ENCODE results near the gene AGBL4. TPM values are rescaled to one million over a fixed set of nuclear protein-coding genes. Genes with fewer than 3 reads are reported as not detected.
"Not testable (repeated sequence)": the region's sequence is repeated elsewhere in the genome, so short reads cannot be mapped to it uniquely, and the experiment has no call there.

AGBL4 gene
- total RNA-seq, 1 donor, result 0.10 TPM

DNA sequence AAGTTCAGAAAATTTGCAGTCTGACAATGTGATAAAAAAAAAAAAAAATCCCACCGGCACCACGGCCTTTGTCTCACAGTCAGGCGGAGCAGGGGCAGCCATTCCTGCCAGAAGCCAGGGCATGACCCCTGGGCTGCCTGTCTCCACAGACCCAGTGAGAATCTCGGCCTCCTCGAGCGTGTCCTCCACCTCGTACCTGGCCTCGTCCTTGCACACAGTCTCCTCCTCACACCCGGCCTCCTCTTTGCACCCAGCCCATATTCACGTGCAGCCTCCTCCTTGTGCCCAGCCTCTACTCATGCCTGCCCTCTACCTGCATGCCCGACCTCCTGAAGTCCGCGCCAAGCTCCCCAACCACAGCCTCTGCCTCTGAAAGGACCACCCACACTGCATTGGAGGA lies 182.0 kb downstream of the AGBL4 start:
- H3K9me3 ChIP-seq (ENCODE audit: low read depth, low read length), result peaks cover 19% of the 10 kb centered on the region
- H3K27me3 ChIP-seq (ENCODE audit: insufficient read depth, low read length), result no peaks in the 10 kb centered on the region
- H3K4me3 ChIP-seq (ENCODE audit: low read length), result no peak overlapping the region
- no peaks in the 10 kb centered on the region for H3K4me1 ChIP-seq (ENCODE audit: insufficient read depth, low read length)

DNA sequence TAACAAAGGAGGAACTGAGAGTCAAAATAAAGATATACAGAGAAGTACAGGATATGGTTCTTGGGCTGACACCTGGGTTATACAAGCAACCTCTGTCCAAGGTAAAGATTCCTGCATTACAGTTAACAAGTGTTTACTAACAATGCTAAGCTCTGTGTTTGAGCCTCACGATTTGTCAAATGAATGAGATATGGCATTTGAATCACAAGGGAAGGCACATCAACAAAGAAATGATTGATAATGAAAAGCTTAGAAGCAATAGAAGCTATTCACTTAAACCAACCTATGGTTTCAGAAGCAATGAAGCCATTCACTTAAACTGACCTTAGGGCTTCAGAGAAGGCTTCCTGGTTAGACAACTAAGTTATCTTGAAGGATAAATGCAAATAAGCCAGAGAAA lies 199.5 kb downstream of the AGBL4 start:
- no peak overlapping the region for H3K4me3 ChIP-seq (ENCODE audit: low read length)
- H3K27me3 ChIP-seq (ENCODE audit: insufficient read depth, low read length), result no peaks in the 10 kb centered on the region
- no peaks in the 10 kb centered on the region for H3K4me1 ChIP-seq (ENCODE audit: insufficient read depth, low read length)
- no peaks in the 10 kb centered on the region for H3K9me3 ChIP-seq (ENCODE audit: low read depth, low read length)

DNA sequence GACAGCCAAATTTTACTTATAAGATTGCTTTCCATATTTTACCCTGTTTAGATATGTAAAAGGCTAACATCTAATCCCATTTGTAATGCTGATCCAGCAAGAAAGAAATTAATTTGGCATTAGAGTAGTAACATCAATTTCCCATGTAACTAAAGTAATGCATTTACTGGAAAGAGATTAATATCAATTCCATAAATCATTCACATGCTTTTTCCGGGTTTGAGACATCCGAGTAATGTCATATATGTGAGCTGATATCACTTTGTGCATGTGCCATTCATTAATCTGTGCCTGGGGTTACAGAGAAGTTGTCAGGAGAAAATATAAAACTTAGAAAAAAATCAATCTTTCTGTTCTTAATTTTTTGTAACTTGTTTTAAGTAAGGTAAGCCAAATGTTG lies 206.1 kb downstream of the AGBL4 start:
- H3K27me3 ChIP-seq (ENCODE audit: insufficient read depth, low read length), result no peaks in the 10 kb centered on the region
- H3K4me3 ChIP-seq (ENCODE audit: low read length), result no peak overlapping the region
- H3K9me3 ChIP-seq (ENCODE audit: low read depth, low read length), result no peaks in the 10 kb centered on the region
- no peaks in the 10 kb centered on the region for H3K4me1 ChIP-seq (ENCODE audit: insufficient read depth, low read length)

DNA sequence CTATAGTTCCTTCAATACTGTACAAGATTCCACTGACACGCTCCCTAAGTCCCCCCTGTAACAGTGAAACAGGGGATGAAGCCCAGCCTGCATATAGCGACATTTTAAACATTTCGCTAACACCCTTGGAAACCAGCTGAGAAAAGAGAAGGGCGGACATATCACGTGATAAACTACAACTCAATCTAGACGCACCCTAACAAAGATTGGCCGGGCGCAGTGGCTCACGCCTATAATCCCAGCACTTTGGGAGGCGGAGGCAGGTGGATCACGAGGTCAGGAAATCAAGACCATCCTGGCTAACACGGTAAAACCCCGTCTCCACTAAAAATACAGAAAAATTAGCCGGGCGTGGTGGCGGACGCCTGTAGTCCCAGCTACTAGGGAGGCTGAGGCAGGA lies 236.7 kb downstream of the AGBL4 start:
- H3K27me3 ChIP-seq (ENCODE audit: insufficient read depth, low read length); H3K4me1 ChIP-seq (ENCODE audit: insufficient read depth, low read length); H3K4me3 ChIP-seq (ENCODE audit: low read length); H3K9me3 ChIP-seq (ENCODE audit: low read depth, low read length): not testable (repeated sequence)

DNA sequence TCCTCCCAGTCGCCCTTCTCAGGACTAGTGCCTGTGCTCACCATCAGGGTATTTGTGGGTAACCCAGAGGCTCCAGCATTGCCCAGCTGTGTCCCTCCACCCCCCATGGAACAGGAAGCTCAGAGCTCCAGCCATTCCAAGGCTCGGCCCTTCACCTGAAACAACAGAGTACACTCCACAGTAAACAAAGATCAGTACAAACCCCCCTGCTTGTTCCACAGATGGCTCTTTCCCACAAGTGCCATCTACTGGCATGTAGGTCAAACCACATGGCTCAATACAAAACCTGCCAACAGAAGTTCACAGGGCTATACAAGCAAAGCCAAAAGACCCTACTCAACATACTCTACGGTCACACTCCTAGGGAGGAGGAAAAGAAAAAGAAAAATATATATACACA lies 258.7 kb downstream of the AGBL4 start:
- H3K4me3 ChIP-seq (ENCODE audit: low read length), result no peak overlapping the region
- H3K9me3 ChIP-seq (ENCODE audit: low read depth, low read length), result peaks cover 9% of the 10 kb centered on the region
- H3K27me3 ChIP-seq (ENCODE audit: insufficient read depth, low read length), result no peaks in the 10 kb centered on the region
- no peaks in the 10 kb centered on the region for H3K4me1 ChIP-seq (ENCODE audit: insufficient read depth, low read length)

DNA sequence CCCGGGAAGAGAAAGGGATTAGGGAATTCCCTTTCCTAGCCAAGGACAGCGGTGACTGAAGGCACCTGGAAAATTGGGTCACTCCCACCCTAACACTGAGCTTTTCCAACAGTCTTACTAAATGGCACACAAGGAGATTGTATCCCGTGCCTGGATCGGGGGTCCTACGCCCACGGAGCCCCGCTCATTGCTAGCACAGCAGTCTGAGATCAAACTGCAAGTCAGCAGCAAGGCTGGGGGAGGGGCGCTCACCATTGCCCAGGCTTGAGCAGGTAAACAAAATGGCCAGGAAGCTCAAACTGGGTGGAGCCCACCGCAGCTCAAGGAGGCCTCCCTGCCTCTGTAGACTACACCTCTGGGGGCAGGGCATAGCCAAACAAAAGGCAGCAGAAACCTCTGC lies 285.6 kb downstream of the AGBL4 start:
- H3K9me3 ChIP-seq (ENCODE audit: low read depth, low read length); H3K4me1 ChIP-seq (ENCODE audit: insufficient read depth, low read length); H3K4me3 ChIP-seq (ENCODE audit: low read length); H3K27me3 ChIP-seq (ENCODE audit: insufficient read depth, low read length): not testable (repeated sequence)

DNA sequence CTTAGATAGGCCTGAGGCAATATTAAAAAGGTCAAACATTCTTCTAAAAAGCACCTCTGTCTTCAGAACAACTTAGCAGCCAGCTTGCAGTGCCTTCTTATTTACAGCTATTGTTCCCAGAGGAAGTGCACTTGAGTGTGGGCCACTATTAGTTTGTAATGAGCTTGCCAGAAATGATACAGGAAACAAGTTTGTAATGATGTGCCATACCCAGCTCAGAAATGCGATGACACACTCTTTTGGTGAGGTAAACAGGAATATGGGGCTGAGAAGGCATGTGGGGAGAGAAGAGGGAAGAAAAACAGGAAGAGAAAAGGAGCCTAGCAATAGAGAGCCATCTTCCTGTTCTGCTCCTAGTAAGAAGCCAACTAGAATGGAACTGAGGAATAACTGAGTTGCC lies 295.4 kb downstream of the AGBL4 start:
- Histone ChIP-seq H3K4me3 (ENCODE audit: low read length) (no peak overlapping the region), H3K9me3 (ENCODE audit: low read depth, low read length) (peaks cover 4% of the 10 kb centered on the region), H3K4me1 (ENCODE audit: insufficient read depth, low read length) (no peaks in the 10 kb centered on the region), H3K27me3 (ENCODE audit: insufficient read depth, low read length) (no peaks in the 10 kb centered on the region)

DNA sequence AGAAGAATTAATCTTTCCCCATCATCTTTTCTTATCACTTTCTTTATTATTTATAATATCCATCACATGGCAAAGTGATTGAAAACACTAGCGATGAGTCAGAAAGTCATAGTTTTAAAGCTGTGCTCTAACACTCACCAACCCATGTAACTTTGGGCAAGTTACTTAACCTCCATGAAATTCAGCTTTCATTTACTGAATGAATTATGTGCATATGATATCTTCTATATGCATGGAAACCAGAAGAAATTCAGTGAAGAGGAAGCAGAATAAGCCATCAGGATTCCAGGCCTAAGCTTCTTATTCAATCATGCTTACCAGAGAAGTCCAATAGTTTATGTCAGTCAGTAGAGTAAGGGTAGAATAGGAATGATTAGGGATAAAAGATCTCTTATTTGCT lies 300.1 kb downstream of the AGBL4 start:
- no peak overlapping the region for H3K4me3 ChIP-seq (ENCODE audit: low read length)
- peaks cover 4% of the 10 kb centered on the region for H3K9me3 ChIP-seq (ENCODE audit: low read depth, low read length)
- no peaks in the 10 kb centered on the region for H3K27me3 ChIP-seq (ENCODE audit: insufficient read depth, low read length)
- H3K4me1 ChIP-seq (ENCODE audit: insufficient read depth, low read length), result no peaks in the 10 kb centered on the region

DNA sequence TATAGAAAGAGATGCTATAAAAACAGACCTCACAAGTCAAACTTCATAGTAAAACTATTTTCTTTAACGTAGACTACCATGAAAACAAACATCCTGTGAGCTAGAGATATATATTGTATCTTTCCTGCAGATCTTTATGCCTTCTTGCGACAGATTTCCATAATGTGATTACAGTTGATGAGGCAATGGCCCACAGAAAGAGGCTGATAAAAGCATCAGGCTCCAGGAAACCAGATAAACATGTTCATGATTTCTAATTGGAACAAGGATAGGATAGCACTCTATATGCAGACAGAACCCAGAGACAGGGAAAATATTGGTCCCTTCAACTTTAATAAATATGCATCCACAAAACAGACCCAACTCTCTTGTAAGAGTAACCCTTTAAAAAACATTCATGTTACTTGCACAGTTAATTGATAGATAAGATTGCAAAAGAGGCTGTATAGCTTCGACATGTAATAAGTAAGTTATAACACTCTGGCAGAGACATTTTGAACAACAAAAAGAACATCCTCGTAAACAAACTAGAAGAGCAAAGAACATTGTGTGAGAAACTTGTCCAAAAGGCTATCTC lies 329.4 kb downstream of the AGBL4 start:
- Histone ChIP-seq H3K9me3 (ENCODE audit: low read depth, low read length) (no peaks in the 10 kb centered on the region), H3K4me3 (ENCODE audit: low read length) (no peak overlapping the region), H3K27me3 (ENCODE audit: insufficient read depth, low read length) (no peaks in the 10 kb centered on the region), H3K4me1 (ENCODE audit: insufficient read depth, low read length) (no peaks in the 10 kb centered on the region)

DNA sequence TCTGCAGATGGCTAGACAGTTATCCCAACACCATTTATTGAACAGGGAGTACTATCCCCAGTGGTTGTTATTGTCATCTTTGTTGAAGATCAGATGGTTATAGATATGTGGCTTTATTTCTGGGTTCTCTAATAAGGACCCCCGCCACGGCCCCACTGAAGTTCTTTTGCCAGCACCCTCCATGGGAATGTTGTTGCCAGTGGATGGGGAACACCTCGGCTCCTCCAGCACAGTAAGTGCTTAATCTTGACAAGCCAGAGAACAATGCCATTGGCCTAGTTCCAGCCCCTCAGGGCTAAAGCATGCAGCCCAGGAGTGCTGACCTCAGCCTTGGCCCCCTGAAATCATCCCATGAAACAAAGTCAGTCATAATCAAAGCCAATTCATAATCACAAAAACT lies 337.6 kb downstream of the AGBL4 start:
- Histone ChIP-seq H3K4me1 (ENCODE audit: insufficient read depth, low read length) (no peaks in the 10 kb centered on the region), H3K27me3 (ENCODE audit: insufficient read depth, low read length) (no peaks in the 10 kb centered on the region), H3K9me3 (ENCODE audit: low read depth, low read length) (peaks cover under 1% of the 10 kb centered on the region), H3K4me3 (ENCODE audit: low read length) (no peak overlapping the region)

DNA sequence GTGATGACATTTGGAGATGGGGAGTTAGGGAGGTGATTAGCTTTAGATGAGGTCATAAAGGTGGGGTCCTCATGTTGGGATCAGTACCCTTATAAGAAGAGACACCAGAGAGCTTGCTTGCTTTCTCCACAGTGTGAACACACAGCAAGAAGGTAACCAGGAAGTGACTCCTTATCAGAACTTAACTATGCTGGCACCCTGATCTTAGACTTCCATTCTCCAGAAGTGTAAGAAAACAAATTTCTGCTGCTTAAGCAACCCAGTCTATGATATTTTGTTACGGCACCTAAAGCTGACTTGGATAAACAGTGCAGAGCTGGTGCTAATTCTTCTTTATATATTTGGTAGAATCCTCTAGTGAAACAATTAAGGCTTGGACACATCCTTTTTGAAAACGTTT lies 346.0 kb downstream of the AGBL4 start:
- Histone ChIP-seq H3K9me3 (ENCODE audit: low read depth, low read length) (peaks cover 9% of the 10 kb centered on the region), H3K4me1 (ENCODE audit: insufficient read depth, low read length) (no peaks in the 10 kb centered on the region), H3K27me3 (ENCODE audit: insufficient read depth, low read length) (no peaks in the 10 kb centered on the region), H3K4me3 (ENCODE audit: low read length) (no peak overlapping the region)

DNA sequence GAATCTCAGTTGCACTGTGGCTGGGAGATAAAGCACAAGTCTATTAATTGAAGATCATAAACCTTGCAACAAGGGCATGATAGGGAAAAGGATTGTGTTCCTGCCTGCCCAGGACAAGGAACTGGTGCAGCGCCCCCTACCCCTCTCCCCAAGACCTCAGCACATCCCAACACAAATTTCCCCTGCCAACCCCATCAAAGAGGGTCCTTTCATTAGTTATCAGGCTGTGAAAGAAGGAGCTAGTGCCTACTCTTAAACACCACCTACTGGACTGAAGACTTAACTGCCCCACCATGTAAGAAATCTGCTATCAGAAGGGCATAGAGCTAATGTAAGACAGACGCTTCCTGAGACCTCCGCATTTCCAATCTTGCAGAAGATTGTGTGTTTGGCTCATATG lies 372.6 kb downstream of the AGBL4 start:
- Histone ChIP-seq H3K27me3 (ENCODE audit: insufficient read depth, low read length) (no peaks in the 10 kb centered on the region), H3K9me3 (ENCODE audit: low read depth, low read length) (no peaks in the 10 kb centered on the region), H3K4me3 (ENCODE audit: low read length) (no peak overlapping the region), H3K4me1 (ENCODE audit: insufficient read depth, low read length) (no peaks in the 10 kb centered on the region)

DNA sequence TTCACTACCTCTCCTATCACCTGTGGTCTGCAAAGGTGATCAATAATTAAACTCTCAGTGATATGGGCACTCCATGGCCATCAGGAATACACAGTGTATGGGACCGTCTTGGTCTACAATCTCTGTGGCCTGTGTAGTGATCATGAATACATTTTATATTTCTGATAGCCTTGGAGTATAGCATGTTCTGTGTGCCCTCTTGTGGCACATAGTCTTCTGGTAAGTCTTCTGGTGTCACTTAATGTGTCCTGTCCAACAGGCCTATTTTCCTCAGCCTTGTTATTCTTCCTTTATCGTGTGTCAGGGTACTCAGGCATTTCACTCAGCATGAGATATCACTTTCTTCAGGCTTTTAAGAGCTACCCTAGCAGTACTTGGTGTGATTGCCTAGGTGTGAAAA lies 393.6 kb downstream of the AGBL4 start:
- no peaks in the 10 kb centered on the region for H3K9me3 ChIP-seq (ENCODE audit: low read depth, low read length)
- no peaks in the 10 kb centered on the region for H3K27me3 ChIP-seq (ENCODE audit: insufficient read depth, low read length)
- no peak overlapping the region for H3K4me3 ChIP-seq (ENCODE audit: low read length)
- no peaks in the 10 kb centered on the region for H3K4me1 ChIP-seq (ENCODE audit: insufficient read depth, low read length)

DNA sequence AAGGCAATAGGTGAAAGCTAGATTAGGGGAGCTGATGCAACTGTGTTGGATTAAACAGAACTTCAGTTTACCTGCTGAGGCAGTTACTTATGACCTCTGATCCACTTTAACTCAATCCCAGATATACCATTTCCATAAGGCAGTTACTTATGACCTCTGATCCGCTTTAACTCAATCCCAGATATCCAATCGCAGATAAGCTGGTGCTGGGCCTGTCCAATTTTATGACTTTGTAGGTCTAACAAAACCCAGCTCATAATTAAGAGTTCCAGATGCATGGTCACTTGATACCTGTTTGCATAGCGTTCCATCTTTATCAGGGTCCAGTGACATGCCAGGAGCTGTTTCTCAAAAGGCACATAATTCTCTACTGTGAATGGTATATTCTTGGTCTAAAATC lies 396.0 kb downstream of the AGBL4 start:
- Histone ChIP-seq H3K9me3 (ENCODE audit: low read depth, low read length) (no peaks in the 10 kb centered on the region), H3K27me3 (ENCODE audit: insufficient read depth, low read length) (no peaks in the 10 kb centered on the region), H3K4me3 (ENCODE audit: low read length) (no peak overlapping the region), H3K4me1 (ENCODE audit: insufficient read depth, low read length) (no peaks in the 10 kb centered on the region)

DNA sequence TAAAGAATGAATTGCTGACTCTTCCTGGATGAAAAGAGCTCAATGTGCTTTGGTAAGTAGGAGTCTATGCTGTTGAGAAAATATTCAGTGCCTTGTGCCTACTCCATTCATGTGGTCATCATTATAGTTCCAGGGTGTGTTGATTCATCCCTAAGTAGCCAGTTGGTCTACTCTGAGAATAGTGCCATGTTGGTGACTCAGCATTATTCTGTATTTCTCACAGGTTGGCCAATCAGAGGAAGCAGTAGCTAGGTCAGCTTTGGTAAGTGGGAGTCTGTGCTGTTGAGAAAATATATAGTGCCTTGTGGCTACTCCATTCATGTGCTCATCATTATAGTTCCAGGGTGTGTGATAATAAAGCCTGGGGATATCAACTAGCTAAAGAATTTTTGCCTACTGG lies 397.3 kb downstream of the AGBL4 start:
- Histone ChIP-seq H3K9me3 (ENCODE audit: low read depth, low read length) (no peaks in the 10 kb centered on the region), H3K27me3 (ENCODE audit: insufficient read depth, low read length) (no peaks in the 10 kb centered on the region), H3K4me3 (ENCODE audit: low read length) (no peak overlapping the region), H3K4me1 (ENCODE audit: insufficient read depth, low read length) (no peaks in the 10 kb centered on the region)

DNA sequence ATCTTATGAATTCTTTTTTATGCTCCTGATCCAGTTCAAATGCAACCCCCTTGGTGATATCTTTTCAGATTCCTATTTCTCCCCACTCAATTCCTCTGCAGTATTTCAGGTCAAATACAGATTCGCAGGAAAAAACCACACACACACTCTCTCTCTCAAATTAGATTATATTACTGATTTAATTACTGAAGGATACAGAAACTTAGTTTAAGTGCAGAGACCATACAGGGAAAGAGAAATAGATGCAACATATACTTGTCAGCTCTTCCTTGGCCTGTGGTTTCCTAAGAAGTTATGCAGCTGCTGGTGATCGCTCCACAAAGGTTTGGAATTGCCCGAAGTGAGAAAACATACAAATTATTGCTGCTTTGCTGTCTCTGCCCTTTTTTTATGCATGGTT lies 400.9 kb downstream of the AGBL4 start:
- H3K4me1 ChIP-seq (ENCODE audit: insufficient read depth, low read length), result no peaks in the 10 kb centered on the region
- no peak overlapping the region for H3K4me3 ChIP-seq (ENCODE audit: low read length)
- no peaks in the 10 kb centered on the region for H3K9me3 ChIP-seq (ENCODE audit: low read depth, low read length)
- no peaks in the 10 kb centered on the region for H3K27me3 ChIP-seq (ENCODE audit: insufficient read depth, low read length)

DNA sequence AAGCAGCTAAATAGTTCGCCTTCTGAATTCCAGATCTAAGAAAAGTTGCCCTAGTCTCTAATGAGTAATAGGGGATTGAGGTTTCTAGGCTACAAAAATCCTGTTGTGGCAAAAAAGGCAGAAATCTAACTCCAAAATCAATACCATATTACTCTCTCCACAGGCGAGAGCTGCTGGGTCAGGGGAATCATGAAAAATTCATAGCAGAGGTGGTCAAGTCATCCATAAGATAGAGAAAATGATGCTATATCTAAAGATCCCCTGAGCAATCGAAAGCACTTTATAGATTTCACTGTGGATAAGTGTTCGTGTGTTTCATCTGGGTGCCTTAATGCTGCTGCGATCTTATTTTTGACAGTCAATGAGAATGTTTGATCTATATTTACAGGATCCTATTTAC lies 417.7 kb downstream of the AGBL4 start:
- H3K4me3 ChIP-seq (ENCODE audit: low read length), result no peak overlapping the region
- no peaks in the 10 kb centered on the region for H3K4me1 ChIP-seq (ENCODE audit: insufficient read depth, low read length)
- no peaks in the 10 kb centered on the region for H3K27me3 ChIP-seq (ENCODE audit: insufficient read depth, low read length)
- H3K9me3 ChIP-seq (ENCODE audit: low read depth, low read length), result no peaks in the 10 kb centered on the region

Data from mononuclear cell (primary cell).